Embryonic facial prominence (tissue), 1 donor: ENCODE data around the gene PCSK7.
"Not testable (repeated sequence)": the region's sequence is repeated elsewhere in the genome, so short reads cannot be mapped to it uniquely, and the experiment has no call there.

Experiments
- DNase-seq: peaks from one replicate; pipeline ENCODE4 v3.0.0-alpha.2; 2016; ENCODE audit errors: extremely low spot score

Gene PCSK7

DNA sequence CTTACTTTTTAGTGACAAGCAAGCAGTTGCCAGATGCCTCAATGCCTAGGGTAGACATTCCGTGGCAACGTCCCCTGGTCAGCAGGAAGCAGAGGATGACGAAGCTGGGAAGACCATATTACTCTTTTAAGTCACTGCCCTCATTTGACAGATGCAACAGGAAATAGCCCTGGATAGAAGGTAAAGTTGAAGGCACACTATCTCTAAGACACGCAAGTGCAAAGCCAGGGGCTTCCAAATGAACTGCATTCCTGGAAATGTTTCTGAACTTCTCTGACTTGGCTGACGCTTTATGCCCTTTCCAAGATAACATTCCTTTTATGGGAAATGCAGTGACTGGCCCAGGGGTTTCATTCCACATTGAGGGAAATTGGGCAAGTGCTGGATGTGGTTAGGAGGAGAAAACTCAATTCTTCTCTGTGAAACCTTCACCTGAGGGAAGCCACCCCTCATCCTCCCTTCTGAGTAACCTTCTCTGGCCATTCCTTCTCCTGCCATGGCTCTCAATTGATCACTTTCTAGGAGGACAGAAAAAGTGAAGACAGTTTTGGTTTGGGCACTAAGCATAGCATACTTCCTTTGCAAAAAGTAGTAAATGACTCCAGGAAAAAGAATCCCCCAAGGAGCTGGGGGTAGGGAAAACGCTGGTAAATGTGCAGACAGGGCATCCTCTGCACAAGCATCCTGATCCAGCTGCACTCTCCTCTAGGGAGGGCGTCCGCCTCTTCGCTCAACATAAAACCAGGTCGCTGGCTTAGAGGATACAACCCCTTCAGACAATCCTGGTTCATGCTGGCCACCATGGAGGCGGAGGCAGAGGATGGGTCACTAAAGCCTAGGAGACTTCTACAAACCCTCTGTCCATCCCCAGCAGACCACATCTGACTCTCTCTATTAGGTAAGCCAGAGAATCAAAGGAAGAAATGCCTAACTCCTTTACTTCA, 14.5 kb downstream of the PCSK7 start:
- no peak for DNase-seq

DNA sequence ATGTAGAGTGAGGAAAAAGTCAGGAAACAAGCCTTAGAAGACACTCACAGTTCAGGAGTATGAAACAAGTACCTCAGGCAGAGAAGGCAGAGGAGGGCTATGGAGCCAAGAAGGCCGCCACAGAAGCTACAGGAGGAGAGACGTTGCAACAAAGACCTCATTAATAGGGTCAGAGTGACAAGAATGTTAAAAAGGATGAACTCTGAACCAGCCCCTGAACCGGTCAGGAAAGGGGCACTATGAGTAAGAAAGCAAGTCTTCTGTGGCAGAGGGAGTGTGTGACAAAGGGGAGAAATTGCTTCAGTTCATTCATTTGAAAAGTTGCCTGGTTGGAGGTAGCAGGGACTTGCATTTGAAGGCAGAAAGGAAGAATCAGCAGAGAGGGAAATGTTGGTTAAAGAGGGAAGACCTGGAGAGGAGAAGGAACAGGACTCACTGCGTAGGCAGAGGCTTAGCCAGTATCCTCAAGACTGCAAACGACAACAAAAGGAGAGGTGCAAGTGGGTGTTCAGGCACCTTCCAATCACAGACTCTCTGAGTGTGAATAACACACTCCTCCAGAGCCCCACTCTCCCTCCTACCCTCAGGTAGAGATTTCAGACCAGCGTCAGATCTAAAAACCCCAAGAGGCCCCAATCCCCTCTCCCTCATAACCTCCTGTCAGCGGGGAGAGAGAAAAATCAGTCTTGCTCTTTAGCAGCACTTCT, 17.3 kb downstream of the PCSK7 start:
- DNase-seq: no peak

DNA sequence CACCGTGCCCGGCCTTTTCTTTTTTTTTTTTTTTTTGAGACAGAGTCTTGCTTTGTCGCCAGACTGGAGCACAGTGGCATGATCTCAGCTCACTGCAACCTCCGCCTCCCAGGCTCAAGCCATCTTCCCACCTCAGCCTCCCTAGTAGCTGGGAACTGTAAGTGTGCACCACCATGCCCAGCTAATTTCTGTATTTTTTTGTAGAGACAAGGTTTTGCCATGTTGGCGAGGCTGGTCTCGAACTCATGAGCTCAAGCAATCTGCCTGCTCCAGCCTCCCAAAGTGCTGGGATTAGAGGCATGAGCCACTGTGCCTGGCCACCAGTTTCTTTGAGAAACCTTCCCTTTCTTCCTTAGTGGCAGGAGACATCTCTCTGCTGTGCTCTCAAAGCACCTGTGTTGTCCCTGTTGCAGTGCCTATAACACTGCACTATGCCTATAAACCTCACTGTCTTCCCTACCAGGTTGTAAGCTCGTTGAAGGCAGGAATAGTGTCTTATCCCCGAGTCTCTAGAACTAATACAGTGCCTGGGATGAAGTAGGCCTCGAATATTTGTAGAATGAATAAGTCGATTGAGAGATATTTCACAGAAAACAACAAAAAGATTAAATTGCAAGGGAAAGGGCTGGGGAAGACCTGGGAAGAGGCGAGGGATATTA, 19.0 kb downstream of the PCSK7 start:
- DNase-seq: no peak

DNA sequence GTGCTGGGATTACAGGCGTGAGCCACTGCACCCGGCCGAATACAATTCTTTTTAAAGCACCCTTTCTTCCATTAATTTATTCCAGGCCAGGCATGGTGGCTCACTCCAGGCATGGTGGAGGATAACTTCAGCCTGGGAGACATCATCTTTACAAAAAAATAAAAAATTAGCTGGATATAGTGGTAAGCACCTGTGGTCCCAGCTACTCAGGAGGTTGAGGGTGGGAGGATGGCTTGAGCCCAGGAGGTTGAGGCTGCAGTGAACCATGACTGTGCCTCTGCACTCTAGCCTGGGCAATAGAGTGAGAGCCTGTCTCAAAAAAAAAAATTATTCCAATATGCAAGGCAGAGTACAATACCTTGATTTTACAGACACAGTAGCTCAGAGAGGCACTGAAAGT, 21.3 kb downstream of the PCSK7 start:
- DNase-seq: no peak

DNA sequence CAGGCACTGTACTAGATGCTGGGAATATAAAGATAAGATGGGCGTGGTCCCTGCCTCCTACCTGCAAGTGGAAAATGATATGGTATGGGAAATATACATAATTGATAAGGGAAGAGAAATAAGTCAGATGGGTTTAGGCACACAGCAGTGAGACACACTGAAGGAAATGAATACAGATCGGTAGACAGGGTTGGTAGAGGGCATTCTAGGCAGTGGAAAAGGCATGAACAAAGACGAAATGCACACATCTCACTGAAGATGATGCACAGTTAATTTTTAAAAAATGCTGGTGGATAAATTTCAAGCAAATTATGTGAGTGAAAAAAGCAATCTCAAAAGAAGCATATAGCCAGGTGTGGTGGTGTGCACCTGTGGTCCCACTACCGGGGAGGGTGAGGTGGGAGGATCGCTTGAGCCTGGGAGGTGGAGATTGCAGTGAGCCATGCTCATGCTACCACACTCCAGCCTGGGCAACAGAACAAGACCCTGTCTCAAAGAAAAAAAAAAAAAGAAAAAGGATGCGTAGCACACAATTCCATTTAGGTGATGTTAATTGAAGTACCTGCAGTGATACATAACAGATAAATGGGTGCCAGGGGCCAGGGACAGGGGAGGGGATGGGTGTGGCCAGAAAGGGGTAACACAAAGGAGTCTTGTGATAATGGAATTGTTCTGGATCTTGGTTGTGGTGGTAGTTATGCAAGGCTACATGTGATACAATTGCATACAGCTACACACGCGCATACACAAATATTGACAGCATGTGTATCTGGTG, 22.3 kb downstream of the PCSK7 start:
- not testable (repeated sequence) for DNase-seq

DNA sequence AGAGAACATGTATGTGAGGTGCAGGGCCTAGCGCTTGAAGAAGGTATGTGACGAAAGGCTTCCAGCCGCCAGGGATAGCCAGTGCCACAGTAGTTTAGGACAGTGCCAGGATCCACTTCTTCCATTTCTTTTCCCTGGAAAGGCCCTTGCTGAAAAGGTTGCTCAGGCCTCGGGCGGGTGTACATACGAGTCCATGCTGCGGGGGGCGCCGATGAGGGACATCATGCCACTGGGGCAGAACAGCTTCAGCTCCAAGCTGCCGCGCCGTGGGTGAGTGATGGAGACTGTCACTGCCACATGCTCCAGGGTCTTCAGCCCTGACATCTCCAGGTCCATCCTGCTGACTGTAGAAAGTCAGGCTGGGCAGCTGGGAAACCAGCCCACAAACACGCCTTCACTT, 23.2 kb downstream of the PCSK7 start:
- not testable (repeated sequence) for DNase-seq

DNA sequence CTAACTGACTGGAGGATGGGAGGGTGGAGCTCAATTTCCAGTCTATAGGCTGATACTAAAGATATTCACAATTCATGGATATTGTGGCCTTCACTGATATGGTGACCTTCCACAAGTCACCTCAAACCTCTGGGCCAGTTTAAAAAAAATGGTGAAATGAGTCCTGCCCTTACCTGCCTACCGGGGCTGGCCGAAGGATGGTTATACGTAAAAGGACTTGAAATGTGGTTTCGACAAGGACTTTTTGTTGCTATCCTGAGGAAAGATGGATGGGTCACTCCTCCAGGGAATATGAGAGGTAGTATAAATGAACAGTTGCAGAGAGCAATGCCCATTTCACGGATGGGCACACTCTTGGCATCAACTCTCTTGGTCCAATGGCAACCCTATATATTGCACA, 24.4 kb downstream of the PCSK7 start:
- DNase-seq: not testable (repeated sequence)

DNA sequence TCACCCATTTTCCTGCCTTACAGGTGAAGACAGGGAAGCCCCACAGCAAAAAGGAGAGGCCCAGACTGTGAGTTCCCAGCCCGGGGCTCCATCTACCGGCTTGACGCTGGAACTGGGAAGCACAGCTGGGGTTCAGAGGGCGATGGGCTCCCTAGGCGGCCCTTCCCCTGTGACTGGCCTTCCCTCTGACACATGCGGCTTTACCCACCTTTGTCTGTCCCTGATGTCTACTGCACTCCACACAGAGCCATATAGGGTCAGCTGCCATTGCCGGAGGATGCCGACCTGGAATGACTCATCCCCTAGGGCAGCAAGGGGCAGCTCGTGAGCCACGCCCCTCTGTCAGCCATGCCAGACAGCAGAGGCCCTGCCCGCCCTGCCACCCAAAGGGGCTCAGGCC, 25.0 kb downstream of the PCSK7 start:
- DNase-seq: not testable (repeated sequence)

DNA sequence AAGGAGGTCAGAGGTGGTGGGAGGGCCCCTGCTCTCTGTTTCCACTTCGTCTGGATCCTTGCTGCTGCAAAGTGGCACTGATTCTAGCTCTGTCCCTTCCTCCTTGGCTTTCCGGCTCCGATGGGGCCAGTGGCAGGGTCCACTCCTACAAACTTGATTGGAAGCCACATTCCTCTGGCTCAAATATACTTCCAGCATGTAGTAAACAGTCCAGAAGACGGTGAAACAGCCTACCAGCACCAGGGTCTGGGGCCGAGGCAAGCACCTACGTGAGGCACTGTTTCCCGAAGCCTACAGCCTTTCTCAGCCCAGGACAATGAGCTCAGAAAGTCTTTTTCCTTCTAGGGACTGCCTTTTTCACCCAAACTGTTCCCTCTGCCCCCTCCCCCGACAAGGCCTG, 25.8 kb downstream of the PCSK7 start:
- DNase-seq: not testable (repeated sequence)

DNA sequence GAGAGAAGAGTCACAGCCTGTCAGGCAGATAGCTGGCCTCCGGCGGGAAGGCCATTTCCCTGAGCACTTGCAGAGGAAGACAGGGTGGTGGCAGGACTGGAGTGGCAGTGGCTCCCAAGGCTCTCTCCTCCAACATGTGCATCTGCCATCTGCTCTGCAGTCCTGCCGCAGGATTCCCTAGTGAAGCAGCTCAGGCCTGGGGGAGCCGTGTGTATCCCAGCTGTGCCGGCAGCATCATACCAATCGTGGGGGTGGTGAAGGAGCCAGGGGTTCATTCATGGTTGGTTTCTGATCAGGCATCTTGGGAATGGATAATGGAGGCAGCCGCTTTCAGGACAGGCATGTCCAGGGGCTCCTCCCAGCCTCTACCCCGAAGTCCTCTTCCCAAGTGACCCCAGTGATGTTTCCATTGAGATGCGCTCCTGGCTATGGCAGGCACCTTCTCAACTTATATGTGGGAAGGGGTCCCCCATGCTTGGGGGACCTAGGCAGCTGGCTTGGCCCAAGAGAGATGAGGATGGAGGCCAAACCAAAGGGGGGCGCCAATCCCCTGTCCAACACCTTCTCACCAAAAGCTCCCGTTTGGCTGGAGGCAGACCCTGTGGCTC, 26.6 kb downstream of the PCSK7 start:
- DNase-seq: no peak

DNA sequence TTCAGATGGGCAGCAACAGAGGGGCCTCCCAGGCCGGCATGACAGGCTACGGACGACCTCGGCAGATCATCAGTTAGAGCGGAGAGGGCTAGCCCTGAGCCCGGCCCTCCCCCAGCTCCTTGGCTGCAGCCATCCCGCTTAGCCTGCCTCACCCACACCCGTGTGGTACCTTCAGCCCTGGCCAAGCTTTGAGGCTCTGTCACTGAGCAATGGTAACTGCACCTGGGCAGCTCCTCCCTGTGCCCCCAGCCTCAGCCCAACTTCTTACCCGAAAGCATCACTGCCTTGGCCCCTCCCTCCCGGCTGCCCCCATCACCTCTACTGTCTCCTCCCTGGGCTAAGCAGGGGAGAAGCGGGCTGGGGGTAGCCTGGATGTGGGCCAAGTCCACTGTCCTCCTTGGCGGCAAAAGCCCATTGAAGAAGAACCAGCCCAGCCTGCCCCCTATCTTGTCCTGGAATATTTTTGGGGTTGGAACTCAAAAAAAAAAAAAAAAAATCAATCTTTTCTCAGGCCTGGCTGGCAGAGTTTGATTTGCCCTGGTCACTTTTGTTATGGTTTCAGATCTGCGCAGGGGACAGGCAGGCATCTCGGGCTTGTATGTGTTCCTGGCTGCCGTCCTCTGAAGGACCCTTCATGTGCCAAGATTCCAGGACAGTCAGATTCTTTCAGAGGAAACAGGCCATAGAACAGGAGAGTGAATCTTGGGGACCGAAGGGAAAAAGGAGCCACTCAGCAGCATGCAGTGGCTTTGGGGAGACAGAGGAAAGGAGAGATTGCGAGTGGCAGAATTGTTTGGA, 27.4 kb downstream of the PCSK7 start:
- DNase-seq: no peak

DNA sequence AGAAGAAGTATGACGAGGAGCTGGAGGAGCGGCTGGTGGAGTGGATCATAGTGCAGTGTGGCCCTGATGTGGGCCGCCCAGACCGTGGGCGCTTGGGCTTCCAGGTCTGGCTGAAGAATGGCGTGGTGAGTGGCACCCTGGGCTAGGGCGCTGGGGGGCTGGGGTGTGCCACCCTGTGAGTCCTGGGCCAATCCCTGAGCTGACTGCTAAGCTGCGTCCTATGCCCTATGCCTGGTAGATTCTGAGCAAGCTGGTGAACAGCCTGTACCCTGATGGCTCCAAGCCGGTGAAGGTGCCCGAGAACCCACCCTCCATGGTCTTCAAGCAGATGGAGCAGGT, 28.8 kb downstream of the PCSK7 start:
- DNase-seq: no peak

DNA sequence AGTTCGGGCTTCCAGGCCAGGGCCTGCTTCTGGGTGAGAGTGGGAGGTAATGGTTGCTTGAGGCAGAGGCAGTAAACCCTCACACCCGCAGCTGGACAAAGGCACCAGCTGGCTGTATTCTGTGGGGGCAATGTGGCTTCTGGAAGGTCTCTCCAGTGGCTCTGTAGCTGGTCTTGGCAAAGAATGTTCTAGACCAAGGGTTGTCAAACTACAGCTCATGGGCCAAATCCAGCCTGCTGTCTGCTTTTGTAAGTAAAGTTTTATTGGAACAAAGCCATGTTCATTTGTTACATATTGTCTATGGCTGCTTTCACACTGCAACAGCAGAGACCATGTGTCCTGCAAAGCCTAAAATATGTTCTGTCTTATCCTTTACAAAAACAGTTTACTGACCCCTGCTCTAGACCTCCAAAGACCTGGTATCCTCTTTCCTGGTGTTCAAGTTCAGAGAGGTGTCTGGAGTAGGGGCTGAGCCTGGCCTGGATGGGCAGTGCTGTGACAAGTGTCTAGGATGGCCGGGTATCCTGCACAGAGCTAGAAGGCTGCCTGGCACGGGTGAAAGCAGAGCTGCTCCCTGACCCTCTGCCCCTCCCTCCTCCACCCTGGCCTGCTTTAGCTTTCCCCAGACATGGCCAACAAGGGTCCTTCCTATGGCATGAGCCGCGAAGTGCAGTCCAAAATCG, 29.3 kb downstream of the PCSK7 start:
- no peak for DNase-seq

DNA sequence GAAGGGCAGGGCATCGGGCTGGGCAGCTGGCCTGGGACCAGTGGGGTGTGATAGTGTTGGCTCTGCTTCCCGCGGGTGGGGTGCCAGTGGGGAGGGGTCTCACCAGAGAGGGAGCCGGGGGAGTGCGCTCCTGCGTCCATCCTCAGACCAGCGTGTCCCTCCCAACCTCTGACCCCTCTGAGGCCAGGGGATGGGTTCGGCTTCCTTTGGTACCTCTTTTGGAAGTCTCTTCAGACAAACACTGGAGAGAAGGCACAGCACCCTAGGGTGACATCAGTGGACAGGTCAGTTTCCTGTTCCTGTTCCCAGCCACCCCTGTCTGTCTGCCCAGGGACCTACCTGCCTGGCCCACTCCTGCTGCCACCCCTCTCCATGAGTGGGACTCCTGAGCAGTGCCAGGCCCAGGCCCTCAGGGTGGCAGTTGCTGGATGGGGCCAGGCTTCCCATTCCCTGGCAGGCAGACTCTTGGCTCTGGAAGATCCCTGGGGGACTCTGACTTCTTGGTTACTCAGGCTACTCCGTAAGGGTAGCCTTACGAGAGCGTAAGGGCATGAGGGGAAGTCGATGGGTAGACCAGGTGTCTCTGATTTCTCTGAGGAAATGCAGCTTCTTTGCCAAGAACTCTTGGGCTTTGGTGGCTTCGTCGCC, 30.1 kb downstream of the PCSK7 start:
- no peak for DNase-seq

DNA sequence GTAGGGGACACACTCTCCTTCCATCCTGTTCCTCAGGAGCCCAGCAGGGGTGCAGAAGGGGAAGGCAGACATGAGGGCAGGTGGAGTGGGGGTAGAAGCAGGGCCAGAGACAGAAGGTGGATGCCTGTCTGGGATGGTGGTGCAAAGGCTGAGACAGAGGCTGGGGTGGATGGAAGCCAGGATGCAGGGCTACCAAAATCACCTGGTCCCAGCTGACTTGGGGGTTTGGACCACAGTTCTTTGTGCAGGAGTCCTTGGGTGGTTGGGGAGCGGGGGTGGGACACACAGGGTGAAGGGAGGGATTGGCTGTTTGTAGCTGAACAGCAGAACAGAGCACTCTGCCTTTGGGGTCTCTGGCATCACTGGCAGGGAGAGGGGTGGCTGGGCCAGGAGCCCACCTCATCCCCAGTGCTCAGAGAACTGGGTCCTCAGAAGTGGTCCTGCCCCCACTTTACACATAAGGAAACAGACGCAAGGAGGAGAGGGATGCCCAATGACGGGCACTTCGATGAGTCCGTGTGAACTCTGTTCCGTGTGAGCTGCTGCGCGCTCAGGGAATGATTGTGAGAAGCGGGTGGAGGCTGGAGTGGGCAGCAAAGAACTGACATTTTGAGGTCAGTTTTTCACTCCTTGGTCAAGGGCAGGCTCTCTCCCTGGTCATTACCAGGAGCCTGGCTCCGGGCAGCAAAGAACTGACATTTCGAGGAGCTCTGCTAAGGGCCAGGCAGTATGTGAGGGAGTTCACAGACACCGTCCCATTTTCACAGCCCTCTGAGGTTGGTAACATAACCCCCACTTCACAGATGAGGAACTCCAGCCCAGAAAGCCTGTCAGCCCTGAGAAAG, 30.8 kb downstream of the PCSK7 start:
- no peak for DNase-seq

DNA sequence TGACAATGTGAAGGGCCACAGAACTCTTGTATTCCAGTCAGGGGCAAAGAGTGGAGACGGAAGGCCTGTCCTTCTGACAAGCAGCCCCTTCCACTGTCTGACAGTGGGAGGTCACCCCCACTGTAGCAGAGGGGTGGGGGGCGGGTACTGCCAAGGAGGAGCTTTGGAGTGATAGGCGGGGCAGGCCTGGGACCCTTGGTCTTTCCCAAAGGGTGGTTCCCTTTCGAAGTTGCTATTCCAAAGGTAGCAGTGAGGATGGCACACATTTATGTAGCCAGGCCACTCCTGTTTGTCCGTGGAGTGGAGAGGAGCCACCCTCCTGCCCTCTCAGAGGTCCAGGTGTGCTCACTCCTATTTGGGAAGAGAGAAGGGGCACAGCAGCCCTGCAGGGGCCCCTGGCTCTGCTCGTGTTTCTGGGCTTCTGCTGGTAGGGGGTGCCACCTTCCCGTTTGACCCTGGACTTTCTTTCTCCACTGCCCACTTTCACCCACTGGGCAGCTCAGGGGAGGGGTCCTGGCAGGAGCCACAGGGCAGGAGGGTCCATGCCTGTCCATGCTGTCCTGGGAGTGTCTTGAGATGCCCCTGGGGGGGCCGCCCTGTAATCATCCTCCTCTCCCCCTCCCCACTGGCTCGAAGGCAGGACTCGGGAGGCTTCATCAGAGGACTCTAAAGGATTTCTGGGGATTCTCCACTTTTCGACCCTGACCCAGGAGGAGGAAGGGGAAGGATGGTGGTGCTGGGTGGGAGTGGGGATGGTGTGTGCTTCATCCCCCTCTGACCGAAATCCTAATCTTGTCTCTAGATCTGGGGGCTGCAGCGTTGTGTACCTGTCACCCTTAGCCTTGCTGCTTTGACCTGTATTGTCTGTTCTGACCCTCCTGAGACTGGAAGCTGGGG, 31.7 kb downstream of the PCSK7 start:
- DNase-seq: no peak
